ENCODE data around the gene TRAK2.
A peak's percentile ranks its signal among the peaks of the same experiment; 100 is the strongest.

The TRAK2 gene

DNA sequence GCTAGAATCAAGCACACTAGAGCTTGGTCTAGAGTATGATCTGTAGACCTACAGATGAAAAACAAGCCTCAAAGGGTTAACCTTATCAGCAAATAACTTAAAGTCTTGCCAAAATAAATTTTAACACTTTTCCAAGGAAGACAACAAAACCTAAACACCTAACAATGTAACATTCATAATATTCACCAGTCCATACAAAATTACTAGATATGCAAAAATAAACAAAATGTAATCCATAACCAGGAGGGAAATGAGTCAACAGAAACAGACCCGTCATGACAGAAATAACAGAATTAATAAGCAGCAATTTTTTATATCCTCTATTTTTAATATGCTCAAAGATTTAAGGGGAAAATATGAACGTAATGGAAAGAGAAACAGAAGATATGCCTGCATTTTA is 36.1 kb downstream of the TRAK2 start:
- no peak overlapping the region for H3K4me3 ChIP-seq (ENCODE audit: insufficient read depth, low read depth, low read length, poor library complexity, severe bottlenecking)
- H3K9me3 ChIP-seq (ENCODE audit: control insufficient read depth, low read length): no peaks in the 10 kb centered on the region
- no peaks in the 10 kb centered on the region for H3K36me3 ChIP-seq (ENCODE audit: control insufficient read depth, insufficient read depth, low read length)
- H3K27me3 ChIP-seq (replicated peaks; ENCODE audit: control insufficient read depth, insufficient read depth, low read length, poor library complexity, severe bottlenecking): no peaks in the 10 kb centered on the region
- no peak overlapping the region for H3K27ac ChIP-seq (ENCODE audit: insufficient read depth, low read length, poor library complexity, severe bottlenecking)
- peaks cover 34% of the 10 kb centered on the region for H3K4me1 ChIP-seq (ENCODE audit: control insufficient read depth, insufficient read depth, low read length, poor library complexity, severe bottlenecking)
- no peak for DNase-seq

DNA sequence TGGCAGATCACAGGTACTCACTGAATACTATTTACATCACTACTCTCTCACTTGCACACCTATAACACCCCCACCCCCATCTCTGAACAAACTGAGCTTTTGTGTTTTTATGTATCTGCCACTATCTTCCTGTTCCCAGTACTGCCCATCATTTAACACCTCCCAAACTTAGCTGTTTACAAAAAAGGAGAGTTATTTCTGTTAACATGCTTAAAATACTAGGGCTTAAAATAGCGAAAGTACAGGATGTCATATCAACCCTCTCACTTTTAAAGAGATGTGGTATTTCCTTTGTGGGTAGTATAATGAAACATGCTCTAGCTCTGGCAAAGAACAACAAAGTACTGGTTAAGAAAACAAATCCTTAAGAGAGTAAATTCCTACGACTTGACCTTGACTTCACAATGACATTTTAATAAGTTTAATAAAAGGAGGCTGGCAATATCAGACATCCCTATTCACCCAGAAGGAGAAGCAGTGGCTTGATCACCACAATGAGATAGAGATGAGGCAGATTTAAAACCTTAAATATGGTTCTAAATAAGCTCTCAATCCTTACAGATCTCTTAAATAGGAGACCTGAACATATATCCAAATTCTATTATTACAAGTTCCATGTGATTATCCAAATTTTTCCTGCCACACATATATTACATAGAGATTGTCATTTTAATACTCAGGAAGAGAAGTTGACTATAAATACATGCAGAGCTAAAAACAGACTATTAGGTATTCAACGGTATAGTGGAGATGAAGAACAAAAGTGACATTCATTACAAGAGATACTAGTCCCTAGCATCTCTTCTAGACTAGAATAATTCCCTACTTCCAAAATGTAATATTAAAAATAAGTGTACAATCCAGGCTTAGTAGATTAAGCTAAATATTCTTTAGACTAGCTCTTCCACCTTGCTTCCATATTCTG is 36.9 kb downstream of the TRAK2 start:
- Histone ChIP-seq H3K4me1 (ENCODE audit: control insufficient read depth, insufficient read depth, low read length, poor library complexity, severe bottlenecking) (peaks cover 29% of the 10 kb centered on the region), H3K9me3 (ENCODE audit: control insufficient read depth, low read length) (no peaks in the 10 kb centered on the region), H3K36me3 (ENCODE audit: control insufficient read depth, insufficient read depth, low read length) (no peaks in the 10 kb centered on the region), H3K27me3 (replicated peaks; ENCODE audit: control insufficient read depth, insufficient read depth, low read length, poor library complexity, severe bottlenecking) (no peaks in the 10 kb centered on the region), H3K4me3 (ENCODE audit: insufficient read depth, low read depth, low read length, poor library complexity, severe bottlenecking) (peak overlapping the region; percentile 4), H3K27ac (ENCODE audit: insufficient read depth, low read length, poor library complexity, severe bottlenecking) (no peak overlapping the region)
- no peak for DNase-seq

DNA sequence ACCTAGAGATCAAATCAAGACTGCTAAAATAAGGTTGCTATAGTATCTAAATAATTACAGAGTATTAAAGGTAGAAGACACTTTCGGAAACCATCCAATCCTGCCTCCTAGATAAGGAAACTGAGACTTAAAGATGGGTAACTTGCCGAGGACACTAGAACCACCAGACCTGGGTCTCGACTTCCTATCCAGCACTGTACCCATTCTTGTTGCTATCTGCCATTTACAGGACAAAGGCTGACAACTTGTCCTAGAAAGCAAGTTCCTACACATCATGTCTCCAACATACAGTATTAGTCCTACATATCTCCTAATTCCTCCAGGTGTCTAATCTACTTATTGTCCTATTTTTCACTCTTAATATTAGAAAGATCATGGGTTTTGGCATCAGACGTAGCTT is 37.7 kb downstream of the TRAK2 start:
- no peak overlapping the region for H3K27ac ChIP-seq (ENCODE audit: insufficient read depth, low read length, poor library complexity, severe bottlenecking)
- no peak for DNase-seq
- no peaks in the 10 kb centered on the region for H3K27me3 ChIP-seq (replicated peaks; ENCODE audit: control insufficient read depth, insufficient read depth, low read length, poor library complexity, severe bottlenecking)
- no peaks in the 10 kb centered on the region for H3K36me3 ChIP-seq (ENCODE audit: control insufficient read depth, insufficient read depth, low read length)
- H3K4me3 ChIP-seq (ENCODE audit: insufficient read depth, low read depth, low read length, poor library complexity, severe bottlenecking): peak overlapping the region; percentile 4
- H3K9me3 ChIP-seq (ENCODE audit: control insufficient read depth, low read length): no peaks in the 10 kb centered on the region
- peaks cover 29% of the 10 kb centered on the region for H3K4me1 ChIP-seq (ENCODE audit: control insufficient read depth, insufficient read depth, low read length, poor library complexity, severe bottlenecking)

DNA sequence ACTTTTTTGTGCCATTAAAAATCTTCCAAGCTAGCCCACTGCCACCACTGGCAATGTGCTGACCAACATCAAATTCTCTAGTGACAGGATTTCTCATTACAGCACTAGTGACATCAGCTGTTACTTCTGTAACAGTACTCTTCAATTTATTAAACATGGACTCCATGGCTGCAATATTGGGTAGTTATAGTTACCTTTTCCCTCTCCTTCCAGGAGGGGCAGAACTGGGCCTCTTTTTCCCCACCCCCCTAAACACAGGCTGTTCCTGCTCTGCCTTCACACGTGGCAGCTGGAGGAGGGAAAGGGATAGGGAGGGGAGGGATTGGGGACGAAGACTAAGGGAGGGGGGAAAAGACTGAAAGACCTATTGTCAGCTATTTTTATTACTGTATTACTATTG is 38.1 kb downstream of the TRAK2 start:
- peaks cover 29% of the 10 kb centered on the region for H3K4me1 ChIP-seq (ENCODE audit: control insufficient read depth, insufficient read depth, low read length, poor library complexity, severe bottlenecking)
- no peak overlapping the region for H3K27ac ChIP-seq (ENCODE audit: insufficient read depth, low read length, poor library complexity, severe bottlenecking)
- no peak for DNase-seq
- H3K4me3 ChIP-seq (ENCODE audit: insufficient read depth, low read depth, low read length, poor library complexity, severe bottlenecking): no peak overlapping the region
- no peaks in the 10 kb centered on the region for H3K36me3 ChIP-seq (ENCODE audit: control insufficient read depth, insufficient read depth, low read length)
- no peaks in the 10 kb centered on the region for H3K27me3 ChIP-seq (replicated peaks; ENCODE audit: control insufficient read depth, insufficient read depth, low read length, poor library complexity, severe bottlenecking)
- no peaks in the 10 kb centered on the region for H3K9me3 ChIP-seq (ENCODE audit: control insufficient read depth, low read length)

DNA sequence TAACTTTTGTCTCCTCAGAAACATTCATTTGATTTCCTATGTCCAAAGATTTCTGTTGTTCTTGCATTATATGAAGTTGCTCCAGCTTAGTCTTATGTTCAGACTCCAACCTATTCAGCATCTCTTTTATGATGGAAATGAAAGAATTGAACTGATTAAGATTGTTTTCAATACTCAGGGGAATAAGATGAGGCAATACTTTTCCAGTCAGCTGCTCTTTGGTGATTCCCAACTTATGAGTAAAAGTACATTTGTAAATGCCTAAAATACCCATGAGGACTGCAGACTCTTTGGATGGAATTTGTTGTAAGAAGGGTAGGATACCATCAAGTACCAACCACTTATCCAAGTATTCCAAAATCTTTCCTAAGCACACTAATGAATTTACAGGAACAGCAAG is 39.8 kb downstream of the TRAK2 start:
- no peak overlapping the region for H3K27ac ChIP-seq (ENCODE audit: insufficient read depth, low read length, poor library complexity, severe bottlenecking)

DNA sequence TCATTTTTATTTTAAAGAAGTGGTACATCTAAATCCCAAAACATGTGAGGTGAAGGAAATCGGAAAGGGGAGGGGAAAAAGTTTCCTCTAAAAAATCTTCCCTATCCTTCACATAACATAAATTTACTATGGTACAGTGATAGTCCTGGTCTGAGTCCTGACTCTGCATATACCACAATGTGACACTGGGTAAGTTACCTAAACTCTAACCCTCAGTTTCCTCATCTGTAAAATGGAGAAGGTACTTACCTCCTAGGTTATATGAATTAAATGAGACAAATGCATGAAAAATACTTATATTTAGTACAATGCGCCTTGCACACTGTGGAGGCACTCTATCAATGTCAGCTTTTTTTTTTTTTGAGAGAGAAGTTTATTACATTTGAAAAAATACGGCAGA is 42.3 kb downstream of the TRAK2 start:
- H3K4me1 ChIP-seq (ENCODE audit: control insufficient read depth, insufficient read depth, low read length, poor library complexity, severe bottlenecking): peaks cover 11% of the 10 kb centered on the region
- H3K36me3 ChIP-seq (ENCODE audit: control insufficient read depth, insufficient read depth, low read length): peaks cover 3% of the 10 kb centered on the region
- H3K9me3 ChIP-seq (ENCODE audit: control insufficient read depth, low read length): no peaks in the 10 kb centered on the region
- no peak overlapping the region for H3K27ac ChIP-seq (ENCODE audit: insufficient read depth, low read length, poor library complexity, severe bottlenecking)
- H3K27me3 ChIP-seq (replicated peaks; ENCODE audit: control insufficient read depth, insufficient read depth, low read length, poor library complexity, severe bottlenecking): no peaks in the 10 kb centered on the region
- H3K4me3 ChIP-seq (ENCODE audit: insufficient read depth, low read depth, low read length, poor library complexity, severe bottlenecking): no peak overlapping the region
- DNase-seq: no peak

More for the DNA sequence above, 39.8 kb downstream of the TRAK2 start:
- Histone ChIP-seq H3K9me3 (ENCODE audit: control insufficient read depth, low read length) (no peaks in the 10 kb centered on the region), H3K4me1 (ENCODE audit: control insufficient read depth, insufficient read depth, low read length, poor library complexity, severe bottlenecking) (peaks cover 29% of the 10 kb centered on the region), H3K27me3 (replicated peaks; ENCODE audit: control insufficient read depth, insufficient read depth, low read length, poor library complexity, severe bottlenecking) (no peaks in the 10 kb centered on the region), H3K4me3 (ENCODE audit: insufficient read depth, low read depth, low read length, poor library complexity, severe bottlenecking) (no peak overlapping the region), H3K36me3 (ENCODE audit: control insufficient read depth, insufficient read depth, low read length) (no peaks in the 10 kb centered on the region)
- no peak for DNase-seq

DNA sequence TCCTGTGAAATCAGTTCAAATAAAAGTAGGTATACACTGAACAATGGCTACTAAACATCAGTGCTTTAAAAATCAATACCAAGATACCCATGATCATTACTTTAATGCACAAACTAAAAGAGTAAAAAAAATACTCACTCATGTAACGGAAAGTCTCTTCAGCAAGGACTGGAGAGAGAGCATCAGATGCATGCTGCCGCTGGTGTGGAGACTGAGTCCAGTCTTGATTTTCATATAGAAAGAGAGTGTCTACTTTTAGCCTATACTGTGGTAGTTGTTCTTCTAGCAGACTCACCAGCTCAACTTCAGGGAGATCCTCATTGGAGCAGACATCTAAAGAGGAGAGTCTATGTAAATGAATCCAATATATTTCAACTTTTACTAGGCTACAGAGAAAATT is 44.0 kb downstream of the TRAK2 start:
- no peak for DNase-seq
- Histone ChIP-seq H3K4me1 (ENCODE audit: control insufficient read depth, insufficient read depth, low read length, poor library complexity, severe bottlenecking) (no peaks in the 10 kb centered on the region), H3K4me3 (ENCODE audit: insufficient read depth, low read depth, low read length, poor library complexity, severe bottlenecking) (no peak overlapping the region)

DNA sequence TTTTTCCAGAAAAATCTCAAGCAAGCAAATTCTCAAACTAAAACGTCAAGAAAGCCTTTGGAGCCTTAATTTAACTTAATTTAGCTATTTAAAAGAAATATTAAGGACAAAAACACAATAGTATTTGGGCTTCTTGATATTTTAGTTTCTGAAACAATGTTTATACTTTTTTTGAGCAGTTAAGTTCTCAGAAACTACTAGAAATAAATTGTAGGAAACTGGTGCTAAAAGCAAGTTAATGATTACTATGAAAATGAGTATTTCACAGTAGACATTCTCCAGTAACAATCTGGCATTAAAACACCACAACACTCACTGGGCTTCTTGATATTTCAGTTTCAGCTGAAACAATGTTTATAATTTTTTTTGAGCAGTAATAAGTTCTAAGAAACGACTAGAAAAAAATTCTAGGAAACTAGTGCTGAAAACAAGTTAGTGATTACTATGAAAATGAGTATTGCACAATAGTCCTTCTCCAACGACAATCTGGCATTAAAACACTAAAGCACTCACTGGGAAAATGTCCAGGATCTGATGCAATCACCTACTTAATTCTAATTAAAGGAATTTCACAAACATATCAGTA is 45.1 kb downstream of the TRAK2 start:
- Histone ChIP-seq H3K27me3 (replicated peaks; ENCODE audit: control insufficient read depth, insufficient read depth, low read length, poor library complexity, severe bottlenecking) (no peaks in the 10 kb centered on the region), H3K4me3 (ENCODE audit: insufficient read depth, low read depth, low read length, poor library complexity, severe bottlenecking) (no peak overlapping the region), H3K9me3 (ENCODE audit: control insufficient read depth, low read length) (no peaks in the 10 kb centered on the region), H3K27ac (ENCODE audit: insufficient read depth, low read length, poor library complexity, severe bottlenecking) (no peak overlapping the region), H3K4me1 (ENCODE audit: control insufficient read depth, insufficient read depth, low read length, poor library complexity, severe bottlenecking) (no peaks in the 10 kb centered on the region), H3K36me3 (ENCODE audit: control insufficient read depth, insufficient read depth, low read length) (peaks cover 3% of the 10 kb centered on the region)
- no peak for DNase-seq

More for the DNA sequence above, 44.0 kb downstream of the TRAK2 start:
- Histone ChIP-seq H3K9me3 (ENCODE audit: control insufficient read depth, low read length) (no peaks in the 10 kb centered on the region), H3K27me3 (replicated peaks; ENCODE audit: control insufficient read depth, insufficient read depth, low read length, poor library complexity, severe bottlenecking) (no peaks in the 10 kb centered on the region), H3K27ac (ENCODE audit: insufficient read depth, low read length, poor library complexity, severe bottlenecking) (no peak overlapping the region), H3K36me3 (ENCODE audit: control insufficient read depth, insufficient read depth, low read length) (peaks cover 3% of the 10 kb centered on the region)

DNA sequence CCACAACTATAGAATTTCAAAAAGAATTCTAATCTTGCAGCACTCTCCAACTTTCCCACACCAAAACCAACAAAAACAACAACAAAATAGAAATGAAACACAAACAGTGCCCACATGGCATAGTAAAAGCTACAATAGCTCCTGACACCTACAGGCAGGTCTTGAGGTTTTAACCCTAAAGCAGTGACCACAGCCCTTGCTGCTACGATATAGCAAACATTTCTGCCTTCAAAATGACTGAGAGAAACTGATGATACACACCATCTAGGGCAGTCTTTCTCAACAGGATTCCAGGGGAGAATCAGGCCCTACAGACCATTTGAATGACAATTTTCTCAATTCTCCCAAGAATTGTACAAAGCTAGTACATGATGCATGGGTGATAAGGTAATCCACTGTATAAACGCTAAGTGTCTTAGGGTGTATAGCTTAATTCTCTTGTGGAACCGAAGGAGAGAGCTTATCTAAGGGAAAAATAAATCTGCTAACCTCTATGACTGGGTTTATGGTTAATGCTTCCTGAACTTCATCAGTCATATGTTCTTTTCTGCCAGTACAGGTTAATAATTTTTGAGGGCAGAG is 46.5 kb downstream of the TRAK2 start:
- Histone ChIP-seq H3K27ac (ENCODE audit: insufficient read depth, low read length, poor library complexity, severe bottlenecking) (no peak overlapping the region), H3K4me3 (ENCODE audit: insufficient read depth, low read depth, low read length, poor library complexity, severe bottlenecking) (no peak overlapping the region), H3K36me3 (ENCODE audit: control insufficient read depth, insufficient read depth, low read length) (peaks cover 9% of the 10 kb centered on the region), H3K27me3 (replicated peaks; ENCODE audit: control insufficient read depth, insufficient read depth, low read length, poor library complexity, severe bottlenecking) (no peaks in the 10 kb centered on the region), H3K9me3 (ENCODE audit: control insufficient read depth, low read length) (no peaks in the 10 kb centered on the region), H3K4me1 (ENCODE audit: control insufficient read depth, insufficient read depth, low read length, poor library complexity, severe bottlenecking) (no peaks in the 10 kb centered on the region)
- DNase-seq: no peak

DNA sequence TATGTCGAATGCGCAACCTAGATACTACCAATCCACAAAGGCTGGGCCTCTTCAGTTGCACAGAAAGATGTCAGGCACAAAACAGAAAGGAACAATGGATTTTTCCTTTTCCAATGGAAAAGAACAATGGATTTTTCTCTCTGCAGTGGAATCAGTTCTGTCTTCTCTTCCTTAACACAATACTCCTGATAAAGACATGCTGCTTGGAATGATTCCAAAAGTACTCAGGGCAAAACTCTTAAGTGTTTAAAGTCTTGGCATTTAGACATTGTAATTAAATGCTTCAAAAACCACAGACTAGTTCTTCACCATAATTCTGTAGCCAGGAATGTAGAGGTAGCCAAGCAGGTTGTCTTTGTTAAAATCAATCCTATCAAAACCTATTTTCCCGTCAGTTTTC is 47.4 kb downstream of the TRAK2 start:
- DNase-seq: no peak
- H3K27me3 ChIP-seq (replicated peaks; ENCODE audit: control insufficient read depth, insufficient read depth, low read length, poor library complexity, severe bottlenecking): no peaks in the 10 kb centered on the region
- no peaks in the 10 kb centered on the region for H3K4me1 ChIP-seq (ENCODE audit: control insufficient read depth, insufficient read depth, low read length, poor library complexity, severe bottlenecking)
- no peak overlapping the region for H3K27ac ChIP-seq (ENCODE audit: insufficient read depth, low read length, poor library complexity, severe bottlenecking)
- H3K36me3 ChIP-seq (ENCODE audit: control insufficient read depth, insufficient read depth, low read length): peaks cover 18% of the 10 kb centered on the region
- H3K4me3 ChIP-seq (ENCODE audit: insufficient read depth, low read depth, low read length, poor library complexity, severe bottlenecking): no peak overlapping the region
- H3K9me3 ChIP-seq (ENCODE audit: control insufficient read depth, low read length): no peaks in the 10 kb centered on the region

Data from effector memory CD4-positive, alpha-beta T cell (primary cell).